HL-60 (cell line): ENCODE results near the gene EME2.

Experiments used
- GABPA ChIP-seq: IDR thresholded peaks from 2 replicates; pipeline ENCODE4 v1.6.1; 2012; ENCODE audit warnings: low read depth
- POLR2AphosphoS5 ChIP-seq: IDR thresholded peaks from 2 replicates; pipeline ENCODE4 v1.6.1; 2012; ENCODE audit warnings: low read depth
- REST ChIP-seq: IDR thresholded peaks from 2 replicates; pipeline ENCODE4 v1.6.1; 2012; ENCODE audit warnings: low read depth; ENCODE audit not compliant: insufficient replicate concordance
- TF ChIP-seq, protein P1 (sequence below): IDR thresholded peaks from one replicate; pipeline ENCODE4 v1.5.1; 2011; ENCODE audit warnings: low read length, control low read depth, inconsistent platforms; ENCODE audit not compliant: insufficient read depth

GRCh38 chr16:1749152-1750117, 23.2 kb upstream of the EME2 start:
- TF ChIP-seq REST (no peak), GABPA (no peak), POLR2AphosphoS5 (no peak)
- TF ChIP-seq, protein P1, sequence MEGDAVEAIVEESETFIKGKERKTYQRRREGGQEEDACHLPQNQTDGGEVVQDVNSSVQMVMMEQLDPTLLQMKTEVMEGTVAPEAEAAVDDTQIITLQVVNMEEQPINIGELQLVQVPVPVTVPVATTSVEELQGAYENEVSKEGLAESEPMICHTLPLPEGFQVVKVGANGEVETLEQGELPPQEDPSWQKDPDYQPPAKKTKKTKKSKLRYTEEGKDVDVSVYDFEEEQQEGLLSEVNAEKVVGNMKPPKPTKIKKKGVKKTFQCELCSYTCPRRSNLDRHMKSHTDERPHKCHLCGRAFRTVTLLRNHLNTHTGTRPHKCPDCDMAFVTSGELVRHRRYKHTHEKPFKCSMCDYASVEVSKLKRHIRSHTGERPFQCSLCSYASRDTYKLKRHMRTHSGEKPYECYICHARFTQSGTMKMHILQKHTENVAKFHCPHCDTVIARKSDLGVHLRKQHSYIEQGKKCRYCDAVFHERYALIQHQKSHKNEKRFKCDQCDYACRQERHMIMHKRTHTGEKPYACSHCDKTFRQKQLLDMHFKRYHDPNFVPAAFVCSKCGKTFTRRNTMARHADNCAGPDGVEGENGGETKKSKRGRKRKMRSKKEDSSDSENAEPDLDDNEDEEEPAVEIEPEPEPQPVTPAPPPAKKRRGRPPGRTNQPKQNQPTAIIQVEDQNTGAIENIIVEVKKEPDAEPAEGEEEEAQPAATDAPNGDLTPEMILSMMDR: no peak
